Measurements from ENCODE around the gene PRDM16.

DNA sequence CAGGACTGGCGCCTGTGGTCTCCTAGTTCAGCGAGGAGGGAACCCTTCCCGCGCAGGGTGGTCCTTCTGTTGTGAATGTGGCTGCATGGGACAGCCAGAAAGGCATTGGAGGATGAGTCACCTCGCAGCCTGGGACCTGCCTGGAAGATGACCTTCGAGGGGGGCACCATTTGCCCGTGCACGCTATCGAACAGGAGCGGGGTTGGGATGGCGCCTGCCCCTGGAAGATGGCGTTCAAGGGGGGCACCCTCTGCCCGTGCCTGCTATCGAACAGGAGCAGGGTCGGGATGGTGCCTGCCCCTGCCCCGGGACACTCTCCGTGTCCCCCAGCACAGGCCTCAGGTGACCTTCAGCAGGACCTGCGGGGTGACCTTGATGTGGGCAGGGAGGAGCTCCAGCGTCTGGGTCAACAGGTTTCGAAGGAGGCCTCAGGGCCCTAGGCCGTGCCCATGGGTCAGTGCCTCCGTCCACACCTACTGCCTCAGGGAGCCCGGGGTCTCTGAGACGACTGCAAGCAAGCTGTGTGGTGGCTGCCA lies 49.4 kb upstream of the PRDM16 start:
- TF ChIP-seq EZH2 (IDR thresholded peaks at IDR 0.05; ENCODE audit: insufficient read depth, low read length) = no peak
- TF ChIP-seq, protein P1, sequence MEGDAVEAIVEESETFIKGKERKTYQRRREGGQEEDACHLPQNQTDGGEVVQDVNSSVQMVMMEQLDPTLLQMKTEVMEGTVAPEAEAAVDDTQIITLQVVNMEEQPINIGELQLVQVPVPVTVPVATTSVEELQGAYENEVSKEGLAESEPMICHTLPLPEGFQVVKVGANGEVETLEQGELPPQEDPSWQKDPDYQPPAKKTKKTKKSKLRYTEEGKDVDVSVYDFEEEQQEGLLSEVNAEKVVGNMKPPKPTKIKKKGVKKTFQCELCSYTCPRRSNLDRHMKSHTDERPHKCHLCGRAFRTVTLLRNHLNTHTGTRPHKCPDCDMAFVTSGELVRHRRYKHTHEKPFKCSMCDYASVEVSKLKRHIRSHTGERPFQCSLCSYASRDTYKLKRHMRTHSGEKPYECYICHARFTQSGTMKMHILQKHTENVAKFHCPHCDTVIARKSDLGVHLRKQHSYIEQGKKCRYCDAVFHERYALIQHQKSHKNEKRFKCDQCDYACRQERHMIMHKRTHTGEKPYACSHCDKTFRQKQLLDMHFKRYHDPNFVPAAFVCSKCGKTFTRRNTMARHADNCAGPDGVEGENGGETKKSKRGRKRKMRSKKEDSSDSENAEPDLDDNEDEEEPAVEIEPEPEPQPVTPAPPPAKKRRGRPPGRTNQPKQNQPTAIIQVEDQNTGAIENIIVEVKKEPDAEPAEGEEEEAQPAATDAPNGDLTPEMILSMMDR (IDR thresholded peaks at IDR 0.05; ENCODE audit: insufficient read depth, low read depth, low read length) = no peak

Measured in astrocyte (in vitro differentiated cells and primary cell).